HG03025 (cell line): Measurements from ENCODE around the gene KIAA1328.
A peak's percentile ranks its signal among the peaks of the same experiment; 100 is the strongest.

Experiments
- ATAC-seq: cut with Tn5 transposase; IDR thresholded peaks from one replicate; pipeline ENCODE4 v1.9.1; 2021; ENCODE audit warnings: mild to moderate bottlenecking, moderate library complexity; ENCODE audit not compliant: unreplicated experiment, low FRiP score

KIAA1328 gene

DNA sequence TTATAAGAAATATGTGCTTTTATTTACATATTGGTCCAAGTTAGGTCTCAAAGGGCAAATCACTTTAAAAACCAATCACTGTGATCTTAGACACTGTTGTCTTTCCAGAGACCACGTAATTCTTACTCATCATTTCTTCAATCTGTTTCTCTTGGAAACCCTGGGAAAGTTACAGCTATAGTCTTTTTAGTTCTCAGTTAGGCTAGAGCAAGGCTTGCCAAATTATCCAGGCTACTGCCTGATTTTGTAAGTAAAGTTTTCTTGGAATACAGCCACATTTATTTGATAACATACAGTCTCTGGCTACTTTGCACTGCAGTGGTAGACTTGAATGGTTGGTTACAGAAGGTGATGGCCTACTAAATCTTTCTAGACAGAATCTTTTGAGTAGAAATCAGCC, 106.0 kb downstream of the KIAA1328 start:
- ATAC-seq: no peak

DNA sequence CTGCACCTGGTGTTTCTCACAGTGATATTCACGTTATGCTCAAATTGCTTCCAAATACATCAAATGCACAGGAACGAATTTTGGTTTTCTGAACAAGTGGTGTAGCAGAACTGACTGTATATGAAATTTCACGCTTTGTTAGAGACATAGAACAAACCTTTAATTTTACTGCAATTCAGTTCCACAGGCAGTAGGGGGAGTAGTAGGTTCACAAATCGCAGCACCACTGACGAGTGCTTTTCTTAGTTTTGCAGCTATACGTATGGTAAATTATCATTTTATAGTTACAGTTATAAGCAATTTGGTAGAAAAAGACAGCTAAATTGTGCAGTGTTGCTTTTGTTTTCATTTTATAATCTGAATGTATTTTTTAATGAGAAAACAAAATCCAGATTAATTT, 113.3 kb downstream of the KIAA1328 start:
- peak; percentile 53 for ATAC-seq

DNA sequence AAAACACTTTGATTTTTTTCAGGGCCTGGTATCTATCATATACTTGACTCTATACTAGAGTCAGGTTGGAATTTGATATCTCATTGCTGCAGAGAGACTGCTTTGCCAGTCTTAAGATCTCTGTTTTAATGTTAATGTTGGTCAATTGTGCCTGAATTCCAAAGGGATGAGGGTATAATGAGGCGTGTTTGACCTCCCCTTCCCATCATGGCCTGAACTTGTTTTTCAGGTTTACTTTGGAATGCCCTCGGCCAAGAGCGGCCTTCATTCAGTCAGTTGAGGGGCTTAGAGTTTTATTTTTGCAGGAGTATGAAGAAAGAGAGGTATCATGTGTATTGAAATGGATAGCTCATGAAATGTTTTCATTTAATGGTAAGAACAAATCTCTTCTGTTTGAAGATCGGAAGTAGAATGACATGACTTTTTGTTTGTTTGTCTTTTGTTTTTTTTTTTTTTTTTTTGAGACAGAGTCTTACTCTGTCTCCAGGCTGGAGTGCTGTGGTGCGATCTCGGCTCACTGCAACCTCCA, 119.0 kb downstream of the KIAA1328 start:
- no peak for ATAC-seq

DNA sequence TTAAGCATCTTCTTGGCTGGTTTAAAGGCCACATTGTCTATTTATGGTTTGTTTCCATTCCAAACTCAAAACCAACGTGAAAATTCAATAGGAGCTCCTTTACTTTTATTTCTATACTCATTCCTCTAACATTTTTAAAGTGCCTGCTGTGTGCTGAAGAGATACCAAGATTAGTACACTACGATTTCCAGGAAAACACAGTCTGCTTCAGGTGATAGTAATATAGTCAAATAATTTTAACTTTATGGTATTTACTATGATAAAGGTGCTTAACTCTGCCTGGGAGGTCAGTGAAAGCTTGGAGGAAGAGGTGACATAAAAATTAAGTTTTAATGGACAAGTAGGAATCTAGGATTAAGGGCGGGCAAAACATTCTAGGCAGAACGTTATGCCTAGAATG, 121.4 kb downstream of the KIAA1328 start:
- no peak for ATAC-seq

DNA sequence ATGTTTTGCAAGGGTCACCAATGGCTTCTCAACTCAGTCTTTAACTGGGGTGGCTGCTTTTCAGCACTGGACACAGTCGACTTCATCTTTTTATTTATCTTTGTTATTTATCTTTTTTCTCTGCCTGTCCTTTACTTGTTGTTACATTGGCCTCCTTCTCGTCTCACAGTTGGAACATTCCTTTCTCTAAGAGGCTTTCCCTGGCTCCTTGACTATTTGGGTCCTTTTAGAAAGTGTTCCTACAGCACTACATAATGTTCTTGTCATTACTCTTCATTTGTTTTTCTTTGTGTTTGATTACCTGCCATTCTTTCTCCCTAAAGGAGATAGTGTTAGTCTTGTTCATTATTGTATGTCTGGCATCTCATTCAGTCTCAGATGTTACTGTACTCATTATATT, 122.0 kb downstream of the KIAA1328 start:
- ATAC-seq: no peak

DNA sequence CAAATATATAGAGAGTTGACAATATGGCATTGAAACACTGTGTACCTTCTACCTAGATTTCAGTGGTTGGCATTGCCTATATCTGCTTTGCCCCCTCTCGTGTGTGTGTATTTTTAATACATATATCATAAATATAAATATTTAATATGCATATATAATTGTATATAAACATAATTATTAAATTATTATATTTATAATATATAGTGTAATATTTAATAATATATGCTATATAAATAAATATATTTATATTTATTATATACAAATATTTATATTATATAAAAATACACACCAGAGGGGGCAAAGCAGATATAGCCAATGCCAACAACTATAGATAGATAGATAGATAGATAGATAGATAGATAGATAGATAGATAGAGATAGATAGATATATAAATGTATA, 124.1 kb downstream of the KIAA1328 start:
- no peak for ATAC-seq

DNA sequence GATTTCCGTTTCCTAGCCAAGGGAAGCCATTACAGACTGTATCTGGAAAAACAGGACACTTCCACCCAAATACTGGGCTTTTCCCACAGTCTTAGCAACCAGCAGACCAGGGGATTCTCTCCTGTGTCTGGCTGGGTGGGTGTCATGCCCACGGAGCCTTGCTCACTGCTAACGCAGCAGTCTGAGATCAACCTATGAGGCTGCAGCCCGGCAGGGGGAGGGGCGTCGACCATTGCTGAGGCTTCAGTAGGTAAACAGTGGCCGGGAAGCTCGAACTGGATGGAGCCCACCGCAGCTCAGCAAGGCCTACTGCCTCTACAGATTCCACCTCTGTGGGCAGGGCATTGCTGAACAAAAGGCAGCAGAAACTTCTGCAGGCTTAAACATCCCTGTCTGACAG, 131.1 kb downstream of the KIAA1328 start:
- no peak for ATAC-seq

DNA sequence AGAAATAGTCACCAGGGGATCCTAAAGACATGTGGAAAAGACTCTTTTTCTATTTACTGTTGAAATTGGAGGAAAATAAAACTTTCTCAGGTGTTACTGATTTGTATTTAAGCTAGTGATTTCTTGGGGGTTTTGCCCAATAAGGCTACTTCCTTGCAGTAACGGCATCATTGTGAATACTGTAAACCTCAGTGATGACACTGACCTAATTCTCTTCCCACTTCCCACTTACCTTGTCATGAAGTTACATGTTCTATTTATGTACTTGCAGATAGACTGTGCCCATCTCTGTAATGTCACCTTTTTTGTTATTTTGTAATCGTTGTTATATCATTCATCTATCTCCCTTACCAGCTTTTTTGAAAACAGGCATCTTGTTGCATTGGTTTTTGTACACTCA, 134.5 kb downstream of the KIAA1328 start:
- no peak for ATAC-seq

DNA sequence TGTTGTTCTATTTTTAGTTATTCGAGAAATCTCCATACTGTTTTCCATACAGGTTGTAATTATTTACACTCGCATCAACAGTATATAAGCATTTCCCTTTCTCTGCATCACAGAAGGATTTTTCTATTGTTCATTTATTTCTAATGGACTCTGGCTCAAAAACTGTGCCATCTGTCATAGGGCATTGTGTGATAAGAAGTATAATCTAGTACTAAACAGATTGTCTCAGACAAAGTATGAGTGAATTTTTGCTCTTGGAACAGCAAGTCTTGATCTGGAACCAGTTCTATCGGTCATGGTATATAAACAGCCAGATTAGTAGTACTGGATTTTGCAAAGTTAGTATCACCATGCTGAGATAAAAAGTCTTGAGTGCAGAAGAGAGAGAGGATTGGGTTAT, 145.8 kb downstream of the KIAA1328 start:
- no peak for ATAC-seq

DNA sequence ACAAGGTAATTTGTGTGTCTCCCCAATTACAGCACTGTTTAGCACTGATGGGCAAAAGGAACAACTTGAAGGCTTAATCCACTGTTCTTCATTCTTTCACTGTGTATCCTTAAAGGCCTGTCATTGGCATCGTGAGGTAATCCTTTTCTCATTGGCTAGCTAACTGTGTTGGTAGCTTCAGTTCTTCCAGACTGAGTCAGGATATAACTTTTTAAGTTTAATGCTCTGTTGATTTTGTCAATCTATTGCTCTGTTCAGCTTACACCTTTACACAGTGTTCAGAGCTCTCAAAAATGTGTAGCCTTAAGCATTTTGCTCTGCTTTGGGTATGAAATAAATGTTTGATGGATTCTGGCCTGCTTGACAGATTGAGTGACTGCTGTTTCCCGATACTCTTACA, 148.2 kb downstream of the KIAA1328 start:
- no peak for ATAC-seq

DNA sequence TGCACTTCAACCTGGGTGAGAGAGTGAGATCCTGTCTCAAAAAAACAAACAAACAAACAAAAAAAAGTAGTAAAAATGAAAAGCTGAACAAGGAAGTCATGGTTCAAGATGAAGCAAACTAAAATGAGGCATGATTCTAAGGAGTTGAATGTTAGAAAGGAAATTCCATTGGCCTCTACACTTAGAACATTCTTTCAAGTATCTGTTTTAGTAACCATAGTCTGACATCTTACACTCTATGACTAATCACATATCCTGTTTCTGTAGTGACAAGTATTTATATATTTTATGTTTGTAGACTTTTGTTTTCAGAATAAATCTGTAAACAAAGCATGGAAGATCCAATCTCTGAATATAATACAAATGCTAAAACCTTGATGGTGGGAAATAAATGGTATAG, 164.1 kb downstream of the KIAA1328 start:
- no peak for ATAC-seq

DNA sequence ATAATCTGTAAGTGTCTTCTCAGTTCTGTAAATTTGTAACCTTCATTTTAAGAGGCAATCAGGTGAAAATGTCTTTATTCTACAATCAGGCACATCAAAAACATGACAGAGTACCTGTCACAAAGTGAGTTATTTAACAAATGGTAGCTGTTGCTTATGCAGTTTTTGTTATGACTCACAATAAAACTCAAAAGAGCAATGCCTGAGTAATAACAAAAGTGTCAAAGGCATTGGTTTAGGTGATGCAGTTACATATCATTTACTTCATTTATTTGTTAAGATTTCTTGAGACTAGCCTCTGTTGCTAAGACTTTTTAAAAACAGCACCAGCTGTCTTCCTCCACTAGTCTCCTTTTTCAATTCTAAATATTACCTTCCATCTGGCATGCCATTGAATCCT, 177.8 kb downstream of the KIAA1328 start:
- ATAC-seq: peak; percentile 43

DNA sequence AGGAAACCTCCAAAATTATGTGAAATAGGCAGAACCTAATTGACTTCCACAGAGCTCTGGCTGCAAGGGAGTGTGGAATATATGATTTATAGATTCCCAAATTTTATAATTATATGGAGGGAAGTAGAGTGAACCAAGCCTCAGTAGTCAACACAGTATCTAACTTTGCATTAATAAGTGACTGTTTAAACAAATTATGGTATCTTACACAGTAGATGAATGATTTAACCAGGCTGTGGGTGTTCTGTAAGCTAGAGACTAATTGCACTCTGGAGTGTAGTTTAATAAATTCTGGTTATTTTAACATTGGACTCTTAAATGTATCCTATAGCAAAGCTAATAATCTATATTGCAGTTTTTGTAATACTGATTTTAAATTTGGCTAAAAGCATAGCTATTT, 183.5 kb downstream of the KIAA1328 start:
- ATAC-seq: no peak

DNA sequence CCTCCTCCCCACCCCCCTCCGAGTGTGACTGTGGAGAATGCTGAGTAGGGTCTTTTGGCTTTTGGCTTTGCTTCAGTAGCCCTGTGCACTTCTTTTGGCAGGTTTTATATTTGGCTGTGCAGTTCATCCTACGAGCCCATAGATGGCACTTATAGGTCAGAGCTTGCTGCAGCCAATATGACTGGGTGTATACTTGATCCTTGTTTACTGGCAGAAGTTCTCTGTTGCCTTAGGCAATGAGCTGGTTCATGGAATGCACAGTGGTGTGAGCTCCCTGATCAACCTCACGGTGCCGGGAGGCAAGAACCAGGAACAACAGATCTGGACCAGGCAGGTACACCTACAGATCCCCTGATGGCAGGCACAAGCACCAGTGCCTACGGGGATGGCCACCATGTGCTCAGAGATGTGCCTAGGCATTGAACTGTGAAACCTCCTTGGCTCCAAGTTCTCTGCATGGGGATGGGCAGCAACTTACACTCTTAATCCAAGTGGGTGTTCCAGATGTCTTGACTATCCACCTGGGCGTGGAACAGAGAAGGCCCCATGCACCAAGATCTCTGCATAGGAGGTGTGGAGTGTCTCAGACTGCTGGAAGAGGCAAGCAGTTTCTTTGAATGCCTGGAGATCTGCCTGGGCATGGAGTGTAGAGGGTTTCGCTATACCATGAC, 190.4 kb downstream of the KIAA1328 start:
- no peak for ATAC-seq

DNA sequence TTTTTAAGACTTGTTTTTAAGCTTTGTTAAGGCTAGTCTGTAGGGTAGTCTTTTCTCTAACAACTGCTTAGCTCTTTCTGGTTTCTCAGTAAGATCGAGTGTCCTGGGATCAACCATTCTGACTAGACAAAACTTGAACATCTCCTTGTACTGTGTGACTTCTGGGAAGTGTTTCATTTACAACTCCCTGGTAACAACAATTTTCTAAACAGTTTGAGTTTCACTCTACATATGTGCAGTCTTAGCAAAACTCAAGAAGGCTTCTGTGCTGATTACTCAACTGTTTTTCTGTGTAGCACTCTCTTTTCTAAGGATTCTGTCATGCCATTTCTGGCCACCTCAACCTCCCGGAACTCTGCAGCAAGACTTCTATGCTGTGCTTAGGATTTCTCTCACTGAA, 204.5 kb downstream of the KIAA1328 start:
- ATAC-seq: no peak

DNA sequence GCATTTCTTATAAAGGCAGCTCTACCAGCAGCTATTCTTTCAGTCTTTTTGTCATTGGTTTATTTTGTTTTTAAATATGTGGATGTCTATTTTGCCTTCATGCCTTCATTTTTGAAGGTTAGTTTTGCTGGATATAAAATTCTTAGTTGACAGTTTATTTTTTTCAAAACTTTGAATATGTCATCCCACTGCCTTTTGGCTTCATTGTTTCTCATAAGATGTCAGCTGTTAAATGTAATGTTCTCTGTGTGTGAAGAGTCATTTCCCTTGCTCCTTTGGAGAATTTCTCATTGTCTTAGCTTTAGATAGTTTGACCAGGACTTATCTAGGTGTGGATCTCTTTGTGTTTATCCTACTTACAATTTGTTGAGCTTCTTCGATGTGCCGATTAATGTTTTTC, 213.5 kb downstream of the KIAA1328 start:
- no peak for ATAC-seq

DNA sequence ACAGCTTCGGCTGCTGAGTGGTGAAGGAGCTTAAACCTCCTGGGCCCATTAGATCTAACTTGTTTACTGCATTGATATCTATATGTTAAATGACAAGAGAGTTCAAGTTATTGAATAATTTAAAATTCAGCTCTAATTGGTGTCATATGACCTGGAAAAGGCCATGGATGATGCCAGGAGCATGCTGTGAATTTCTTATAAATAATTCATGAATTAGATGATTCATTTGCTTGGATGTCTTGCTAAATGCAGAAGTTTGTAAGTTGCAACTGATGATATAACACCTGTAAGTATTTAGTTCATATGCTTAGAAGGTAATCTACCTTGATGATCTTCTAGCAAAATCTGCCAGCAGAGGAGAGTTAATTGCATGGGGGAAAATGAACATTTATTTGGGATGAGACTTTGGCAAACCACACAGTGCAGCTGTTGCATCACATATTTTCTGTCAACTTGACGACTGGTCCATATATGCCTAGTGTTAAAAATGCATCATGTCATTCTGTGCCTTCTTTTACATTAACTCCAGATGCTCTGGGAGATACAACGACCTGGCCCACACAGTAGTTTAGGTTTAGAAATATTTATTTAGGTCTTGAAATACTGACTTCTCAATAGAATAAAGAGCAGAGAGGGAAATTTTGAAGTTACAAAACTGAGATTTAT, 226.3 kb downstream of the KIAA1328 start:
- no peak for ATAC-seq

DNA sequence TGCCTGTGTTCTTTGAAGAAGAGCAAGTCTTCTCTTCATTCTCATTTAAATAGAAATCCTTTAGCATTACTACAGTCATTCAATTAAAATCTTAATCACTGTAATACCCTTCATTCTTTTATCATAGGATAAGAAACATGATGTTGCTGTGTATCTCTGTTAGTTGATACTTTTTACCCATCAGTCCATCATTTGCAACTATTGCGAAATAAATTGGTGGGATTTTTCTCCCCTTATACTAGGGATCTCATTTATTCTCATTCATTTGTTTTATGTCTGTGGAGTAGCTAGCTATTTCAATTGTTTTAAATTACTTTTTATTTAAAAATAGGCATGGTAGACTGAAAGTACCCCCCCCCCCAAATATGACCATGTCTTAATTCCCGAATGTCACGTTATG, 235.3 kb downstream of the KIAA1328 start:
- no peak for ATAC-seq

DNA sequence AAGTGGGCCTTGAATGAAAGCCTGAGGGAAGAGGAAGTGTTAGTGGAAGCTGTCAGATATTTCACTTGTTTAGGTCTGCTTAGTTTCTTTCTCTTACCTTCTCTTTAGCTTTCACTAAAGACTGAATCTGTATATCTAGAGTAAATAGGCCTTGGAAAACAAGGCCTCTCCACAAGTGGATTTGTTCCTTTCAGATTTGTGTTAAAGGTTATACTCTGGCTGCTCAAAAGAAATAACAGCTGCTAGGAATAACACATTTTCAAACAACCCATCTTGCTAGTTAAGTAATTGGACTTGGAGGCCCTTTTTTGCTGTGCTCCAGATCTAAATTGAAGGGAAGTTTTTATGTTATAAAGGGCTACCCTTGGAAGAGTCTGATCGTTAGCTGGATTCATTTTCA, 236.3 kb downstream of the KIAA1328 start:
- no peak for ATAC-seq

DNA sequence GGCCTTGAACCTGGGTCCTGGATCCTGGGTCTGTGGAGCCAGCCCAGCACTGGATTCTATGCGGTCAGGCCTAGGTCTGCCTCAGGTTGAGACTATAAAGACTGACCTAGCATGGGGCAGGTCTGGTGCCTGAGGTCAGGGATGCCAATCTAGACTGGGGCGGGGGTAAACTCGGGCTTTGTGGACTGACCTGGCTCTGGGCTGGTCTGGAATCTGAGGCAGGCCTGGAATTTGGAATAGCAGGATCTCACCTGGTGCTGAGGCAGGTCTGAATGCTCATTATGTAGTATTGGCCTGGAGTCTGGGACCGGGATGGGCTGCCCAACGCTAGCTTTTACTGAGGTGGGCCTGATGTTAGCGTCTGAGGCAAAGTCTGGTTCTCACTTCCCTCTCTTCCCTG, 256.0 kb downstream of the KIAA1328 start:
- no peak for ATAC-seq

DNA sequence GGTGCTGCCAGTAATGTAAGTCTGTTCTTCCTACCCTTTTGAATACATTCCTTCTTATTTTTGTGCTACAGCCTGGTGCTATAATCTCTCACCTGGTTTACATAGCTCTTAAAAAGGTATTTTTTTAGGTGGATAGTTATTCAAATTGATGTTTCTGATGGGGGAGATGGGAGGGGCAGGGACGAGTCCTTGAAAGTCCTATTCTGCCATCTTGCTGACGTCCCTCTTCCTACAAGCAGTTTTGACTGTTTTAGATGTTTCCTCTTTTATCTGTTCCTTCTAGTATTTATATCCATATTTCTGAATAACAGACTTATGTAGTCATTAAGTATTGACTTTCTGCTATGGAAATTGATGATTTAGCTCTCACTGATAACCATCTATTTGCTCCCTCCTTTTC, 256.4 kb downstream of the KIAA1328 start:
- ATAC-seq: no peak
